ENCODE results near the gene TMEM9B.
"Not testable (repeated sequence)": the region's sequence is repeated elsewhere in the genome, so short reads cannot be mapped to it uniquely, and the experiment has no call there.

TMEM9B gene

GRCh38 chr11:8964324-8965320 lies at the start of gene TMEM9B:
TMEM9B (minus strand) TSS chr11:8964442; CDS start chr11:8964313, 129 bp downstream.
- peak; percentile 67 to 88 for DNase-seq (ENCODE audit: low spot score in 2 of 2)
- Histone ChIP-seq H3K27me3 (ENCODE audit: low read depth) (no peaks in the 10 kb centered on the region), H3K4me3 (peak within 1 kb of the TSS; percentile 93), H3K4me1 (0 out of 2 replicates have a peak, but pooled peaks cover 1% of the 10 kb centered on the region), H3K9me3 (no peaks in the 10 kb centered on the region), H3K36me3 (replicated peaks) (no peaks in the 10 kb centered on the region)
- in situ Hi-C loops (cut with MboI; ENCODE audit: low sequenced_read_pairs), result no loop called here

- H3K4me3 ChIP-seq, result no peak overlapping the region
- H3K4me1 ChIP-seq, result no peaks in the 10 kb centered on the region
- H3K36me3 ChIP-seq (replicated peaks), result no peaks in the 10 kb centered on the region
- peaks cover 3% of the 10 kb centered on the region; the same call in 1 of the 2 replicates for H3K9me3 ChIP-seq
- H3K27me3 ChIP-seq (ENCODE audit: low read depth), result no peaks in the 10 kb centered on the region
- DNase-seq (ENCODE audit: low spot score in 2 of 2), result no peak
- in situ Hi-C loops (cut with MboI; ENCODE audit: low sequenced_read_pairs), result no loop called here
These were observed 49.1 kb upstream of the TMEM9B start for GRCh38 chr11:9013373-9013772.

GRCh38 chr11:9009538-9009937 lies 45.3 kb upstream of the TMEM9B start:
- H3K27me3 ChIP-seq (ENCODE audit: low read depth); DNase-seq (ENCODE audit: low spot score in 2 of 2); H3K36me3 ChIP-seq (replicated peaks); in situ Hi-C loops (cut with MboI; ENCODE audit: low sequenced_read_pairs); H3K4me1 ChIP-seq; H3K9me3 ChIP-seq; H3K4me3 ChIP-seq: not testable (repeated sequence)

GRCh38 chr11:9008661-9009060 lies 44.4 kb upstream of the TMEM9B start:
- DNase-seq (ENCODE audit: low spot score in 2 of 2), result no peak
- Histone ChIP-seq H3K36me3 (replicated peaks) (no peaks in the 10 kb centered on the region), H3K4me1 (peaks cover under 1% of the 10 kb centered on the region), H3K27me3 (ENCODE audit: low read depth) (peaks cover 4% of the 10 kb centered on the region), H3K9me3 (peaks cover 3% of the 10 kb centered on the region; the same call in 1 of the 2 replicates), H3K4me3 (no peak overlapping the region)
- in situ Hi-C loops (cut with MboI; ENCODE audit: low sequenced_read_pairs), result no loop called here

- no peaks in the 10 kb centered on the region for H3K36me3 ChIP-seq (replicated peaks)
- no peak for DNase-seq (ENCODE audit: low spot score in 2 of 2)
These were observed 43.8 kb upstream of the TMEM9B start for GRCh38 chr11:9008011-9008550.

GRCh38 chr11:9005087-9005486 lies 40.8 kb upstream of the TMEM9B start:
- Histone ChIP-seq H3K27me3 (ENCODE audit: low read depth) (peaks cover 10% of the 10 kb centered on the region), H3K36me3 (replicated peaks) (no peaks in the 10 kb centered on the region), H3K9me3 (no peaks in the 10 kb centered on the region), H3K4me1 (peaks cover 10% of the 10 kb centered on the region), H3K4me3 (no peak overlapping the region)
- in situ Hi-C loops (cut with MboI; ENCODE audit: low sequenced_read_pairs), result no loop called here
- DNase-seq (ENCODE audit: low spot score in 2 of 2), result no peak

More at GRCh38 chr11:9008011-9008550, 43.8 kb upstream of the TMEM9B start:
- peaks cover 10% of the 10 kb centered on the region for H3K27me3 ChIP-seq (ENCODE audit: low read depth)
- no peak overlapping the region for H3K4me3 ChIP-seq
- in situ Hi-C loops (cut with MboI; ENCODE audit: low sequenced_read_pairs), result no loop called here
- peaks cover 3% of the 10 kb centered on the region; the same call in 1 of the 2 replicates for H3K9me3 ChIP-seq
- H3K4me1 ChIP-seq, result peaks cover 7% of the 10 kb centered on the region

- no peak for DNase-seq (ENCODE audit: low spot score in 2 of 2)
- H3K27me3 ChIP-seq (ENCODE audit: low read depth), result peaks cover 10% of the 10 kb centered on the region
- peaks cover 10% of the 10 kb centered on the region for H3K4me1 ChIP-seq
- peak overlapping the region; percentile 34 for H3K4me3 ChIP-seq
- in situ Hi-C loops (cut with MboI; ENCODE audit: low sequenced_read_pairs), result no loop called here
- no peaks in the 10 kb centered on the region for H3K36me3 ChIP-seq (replicated peaks)
- no peaks in the 10 kb centered on the region for H3K9me3 ChIP-seq
These were observed 40.1 kb upstream of the TMEM9B start for GRCh38 chr11:9004183-9004926.

GRCh38 chr11:9003573-9004182 lies 39.4 kb upstream of the TMEM9B start, which contains the start of gene NRIP3:
NRIP3 (minus strand) TSS chr11:9004001; CDS start chr11:9003935, 66 bp downstream.
- peaks cover 10% of the 10 kb centered on the region for H3K4me1 ChIP-seq
- peak; percentile 16 to 84 for DNase-seq (ENCODE audit: low spot score in 2 of 2)
- H3K9me3 ChIP-seq, result no peaks in the 10 kb centered on the region
- in situ Hi-C loops (cut with MboI; ENCODE audit: low sequenced_read_pairs), result no loop called here
- H3K4me3 ChIP-seq, result peak within 1 kb of the TSS; percentile 34
- peaks cover 10% of the 10 kb centered on the region for H3K27me3 ChIP-seq (ENCODE audit: low read depth)
- no peaks in the 10 kb centered on the region for H3K36me3 ChIP-seq (replicated peaks)

- H3K27me3 ChIP-seq (ENCODE audit: low read depth), result peaks cover 10% of the 10 kb centered on the region
- H3K36me3 ChIP-seq (replicated peaks), result no peaks in the 10 kb centered on the region
- in situ Hi-C loops (cut with MboI; ENCODE audit: low sequenced_read_pairs), result no loop called here
These were observed 38.8 kb upstream of the TMEM9B start for GRCh38 chr11:9002920-9003572.

GRCh38 chr11:9001736-9002135 lies 37.5 kb upstream of the TMEM9B start:
- Histone ChIP-seq H3K4me3 (no peak overlapping the region), H3K9me3 (no peaks in the 10 kb centered on the region), H3K27me3 (ENCODE audit: low read depth) (peaks cover 10% of the 10 kb centered on the region), H3K4me1 (peaks cover 10% of the 10 kb centered on the region), H3K36me3 (replicated peaks) (no peaks in the 10 kb centered on the region)
- in situ Hi-C loops (cut with MboI; ENCODE audit: low sequenced_read_pairs), result no loop called here
- no peak for DNase-seq (ENCODE audit: low spot score in 2 of 2)

More at GRCh38 chr11:9002920-9003572, 38.8 kb upstream of the TMEM9B start:
- Histone ChIP-seq H3K4me1 (peaks cover 10% of the 10 kb centered on the region), H3K4me3 (peak overlapping the region; percentile 34), H3K9me3 (no peaks in the 10 kb centered on the region)
- DNase-seq (ENCODE audit: low spot score in 2 of 2), result peak in 1 of 2 experiments; percentile 28

- Histone ChIP-seq H3K36me3 (replicated peaks) (no peaks in the 10 kb centered on the region), H3K9me3 (no peaks in the 10 kb centered on the region), H3K27me3 (ENCODE audit: low read depth) (peaks cover 6% of the 10 kb centered on the region), H3K4me1 (peaks cover 8% of the 10 kb centered on the region; the same call in 1 of the 2 replicates), H3K4me3 (no peak overlapping the region)
- no peak for DNase-seq (ENCODE audit: low spot score in 2 of 2)
- in situ Hi-C loops (cut with MboI; ENCODE audit: low sequenced_read_pairs), result no loop called here
These were observed 33.8 kb upstream of the TMEM9B start for GRCh38 chr11:8998017-8998416.

- Histone ChIP-seq H3K4me3 (no peak overlapping the region), H3K27me3 (ENCODE audit: low read depth) (peaks cover 6% of the 10 kb centered on the region), H3K9me3 (no peaks in the 10 kb centered on the region), H3K36me3 (replicated peaks) (no peaks in the 10 kb centered on the region), H3K4me1 (peaks cover 5% of the 10 kb centered on the region; the same call in 1 of the 2 replicates)
- no peak for DNase-seq (ENCODE audit: low spot score in 2 of 2)
- in situ Hi-C loops (cut with MboI; ENCODE audit: low sequenced_read_pairs), result no loop called here
These were observed 33.2 kb upstream of the TMEM9B start for GRCh38 chr11:8997451-8997850.

GRCh38 chr11:8989453-8989852 lies 25.2 kb upstream of the TMEM9B start:
- Histone ChIP-seq H3K36me3 (replicated peaks) (no peaks in the 10 kb centered on the region), H3K4me1 (peaks cover 5% of the 10 kb centered on the region; the same call in 1 of the 2 replicates), H3K27me3 (ENCODE audit: low read depth) (no peaks in the 10 kb centered on the region), H3K4me3 (no peak overlapping the region), H3K9me3 (no peaks in the 10 kb centered on the region)
- in situ Hi-C loops (cut with MboI; ENCODE audit: low sequenced_read_pairs), result no loop called here
- DNase-seq (ENCODE audit: low spot score in 2 of 2), result no peak

Measured in HAP-1 (cell line).